ENCODE data around the gene GARNL3.

The GARNL3 gene

DNA sequence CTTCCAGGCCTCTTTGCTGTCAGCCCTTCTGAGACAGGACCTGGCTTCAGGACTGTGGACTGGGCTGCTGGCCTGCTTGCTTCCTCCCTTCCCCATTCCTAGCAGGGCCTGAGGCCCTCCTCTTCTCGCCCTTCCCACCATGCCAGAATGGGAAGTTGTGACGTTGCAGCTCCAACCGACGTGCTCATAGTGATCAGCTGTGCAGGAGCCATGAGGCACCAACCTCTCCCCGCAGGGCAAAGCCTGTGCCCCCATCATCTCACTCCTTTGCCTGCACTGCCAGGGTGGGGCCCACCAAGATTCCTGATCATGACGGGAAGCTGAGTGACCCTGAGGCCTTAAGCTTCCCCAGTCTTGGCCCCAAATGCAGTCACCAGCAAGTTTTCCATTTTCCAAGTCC is 45.1 kb upstream of the GARNL3 start:
- no peak for DNase-seq (ENCODE audit: low read depth)
- no peak overlapping the region for H3K4me3 ChIP-seq (ENCODE audit: low read depth, low read length)
- TF ChIP-seq, protein P1, sequence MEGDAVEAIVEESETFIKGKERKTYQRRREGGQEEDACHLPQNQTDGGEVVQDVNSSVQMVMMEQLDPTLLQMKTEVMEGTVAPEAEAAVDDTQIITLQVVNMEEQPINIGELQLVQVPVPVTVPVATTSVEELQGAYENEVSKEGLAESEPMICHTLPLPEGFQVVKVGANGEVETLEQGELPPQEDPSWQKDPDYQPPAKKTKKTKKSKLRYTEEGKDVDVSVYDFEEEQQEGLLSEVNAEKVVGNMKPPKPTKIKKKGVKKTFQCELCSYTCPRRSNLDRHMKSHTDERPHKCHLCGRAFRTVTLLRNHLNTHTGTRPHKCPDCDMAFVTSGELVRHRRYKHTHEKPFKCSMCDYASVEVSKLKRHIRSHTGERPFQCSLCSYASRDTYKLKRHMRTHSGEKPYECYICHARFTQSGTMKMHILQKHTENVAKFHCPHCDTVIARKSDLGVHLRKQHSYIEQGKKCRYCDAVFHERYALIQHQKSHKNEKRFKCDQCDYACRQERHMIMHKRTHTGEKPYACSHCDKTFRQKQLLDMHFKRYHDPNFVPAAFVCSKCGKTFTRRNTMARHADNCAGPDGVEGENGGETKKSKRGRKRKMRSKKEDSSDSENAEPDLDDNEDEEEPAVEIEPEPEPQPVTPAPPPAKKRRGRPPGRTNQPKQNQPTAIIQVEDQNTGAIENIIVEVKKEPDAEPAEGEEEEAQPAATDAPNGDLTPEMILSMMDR (IDR thresholded peaks at IDR 0.05; ENCODE audit: control insufficient read depth, extremely low read depth, insufficient read depth): no peak

DNA sequence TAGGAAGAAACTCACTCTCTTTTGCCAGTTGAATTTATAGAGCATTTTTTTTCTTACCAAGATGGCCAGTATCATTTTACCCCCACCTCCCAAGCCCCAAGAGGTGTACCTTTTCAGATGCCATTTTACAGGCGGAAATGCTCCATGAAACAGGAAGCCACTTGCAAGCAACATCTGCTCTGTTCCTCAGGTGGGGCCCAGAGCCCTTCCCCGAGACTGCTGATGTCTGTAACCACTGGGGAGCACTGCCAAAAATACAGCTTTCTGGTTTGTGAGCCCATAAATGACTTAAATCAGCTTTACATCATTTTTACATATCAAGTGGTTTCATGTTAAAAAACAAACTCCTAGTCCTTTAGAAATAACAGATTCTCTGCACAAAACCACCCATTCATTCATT is 42.9 kb upstream of the GARNL3 start:
- TF ChIP-seq, protein P1 (IDR thresholded peaks at IDR 0.05; ENCODE audit: control insufficient read depth, extremely low read depth, insufficient read depth): no peak
- no peak for DNase-seq (ENCODE audit: low read depth)
- H3K4me3 ChIP-seq (ENCODE audit: low read depth, low read length): no peak overlapping the region

DNA sequence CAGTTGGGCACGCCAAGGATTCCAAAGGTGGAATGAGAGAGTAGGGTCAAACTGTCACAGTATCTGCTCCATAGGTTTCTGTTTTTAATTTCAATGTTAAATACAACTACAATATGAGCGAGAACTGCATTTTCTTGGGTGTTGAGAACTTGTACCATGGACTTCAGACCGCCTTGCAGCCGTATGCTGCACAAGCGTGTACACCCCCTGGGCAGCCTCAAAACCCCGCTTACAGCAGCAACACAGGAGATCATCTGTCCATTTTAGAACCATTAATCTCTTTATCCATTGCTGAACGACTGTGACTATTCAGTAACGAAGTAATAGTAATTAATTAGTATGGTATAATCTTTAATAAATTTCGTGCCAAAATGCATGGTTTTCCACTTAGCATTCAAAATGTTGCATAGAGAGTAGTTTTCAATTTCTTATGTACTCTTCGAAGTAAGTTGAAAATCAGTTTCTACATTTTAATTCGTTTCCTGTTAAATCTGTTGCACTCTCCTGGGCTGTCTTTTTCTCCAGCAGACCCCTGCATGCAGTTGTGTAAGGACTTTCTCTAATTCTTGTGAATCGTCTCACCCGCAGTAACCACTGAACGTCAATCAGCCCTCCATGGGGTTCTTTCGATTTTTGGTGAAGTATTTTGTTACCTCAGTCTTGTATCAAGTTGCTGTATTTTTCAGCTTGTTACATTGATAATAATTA is 42.0 kb upstream of the GARNL3 start:
- no peak for DNase-seq (ENCODE audit: low read depth)

DNA sequence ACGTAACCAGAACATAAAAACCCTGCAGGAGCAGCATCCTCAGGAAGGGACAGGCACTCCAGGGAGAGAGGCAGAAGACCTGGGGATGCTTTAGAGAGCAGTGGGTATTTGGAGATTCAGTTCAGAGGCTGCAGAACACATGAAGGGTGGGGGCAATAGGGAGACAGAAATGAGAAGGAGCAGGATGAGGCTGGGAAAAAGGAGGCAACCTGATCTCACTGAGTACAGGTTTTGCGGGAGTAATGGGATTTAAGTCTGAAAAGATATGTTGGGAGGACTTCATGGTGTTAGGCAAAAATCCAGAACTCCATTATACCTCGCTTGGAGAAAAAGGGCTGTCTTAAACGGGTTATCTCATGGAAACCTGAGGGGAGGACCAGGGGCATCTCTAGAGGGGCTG is 41.3 kb upstream of the GARNL3 start:
- no peak overlapping the region for H3K4me3 ChIP-seq (ENCODE audit: low read depth, low read length)
- no peak for DNase-seq (ENCODE audit: low read depth)
- TF ChIP-seq, protein P1 (IDR thresholded peaks at IDR 0.05; ENCODE audit: control insufficient read depth, extremely low read depth, insufficient read depth): no peak

More for the DNA sequence above, 42.0 kb upstream of the GARNL3 start:
- TF ChIP-seq, protein P1 (IDR thresholded peaks at IDR 0.05; ENCODE audit: control insufficient read depth, extremely low read depth, insufficient read depth): no peak
- no peak overlapping the region for H3K4me3 ChIP-seq (ENCODE audit: low read depth, low read length)

DNA sequence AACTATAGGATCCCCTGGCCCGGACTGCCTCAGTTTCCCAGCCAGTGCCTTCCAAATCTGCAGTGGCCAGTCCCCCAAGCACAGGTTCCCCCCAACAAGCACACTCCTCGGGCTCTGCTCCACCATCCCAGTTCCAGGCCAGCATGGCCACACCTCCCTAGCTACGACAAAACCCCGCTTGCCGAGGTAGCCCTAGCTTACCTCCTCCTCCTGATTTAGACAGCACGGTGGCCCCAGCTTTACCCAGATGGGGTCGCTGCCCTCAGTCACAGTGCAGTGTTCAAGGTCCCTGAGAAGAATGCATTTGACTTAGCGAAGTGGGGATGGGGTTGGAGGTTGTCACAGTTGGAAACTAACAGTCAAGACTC is 40.8 kb upstream of the GARNL3 start:
- TF ChIP-seq, protein P1 (IDR thresholded peaks at IDR 0.05; ENCODE audit: control insufficient read depth, extremely low read depth, insufficient read depth): no peak
- no peak for DNase-seq (ENCODE audit: low read depth)
- peak overlapping the region; percentile 57 for H3K4me3 ChIP-seq (ENCODE audit: low read depth, low read length)

DNA sequence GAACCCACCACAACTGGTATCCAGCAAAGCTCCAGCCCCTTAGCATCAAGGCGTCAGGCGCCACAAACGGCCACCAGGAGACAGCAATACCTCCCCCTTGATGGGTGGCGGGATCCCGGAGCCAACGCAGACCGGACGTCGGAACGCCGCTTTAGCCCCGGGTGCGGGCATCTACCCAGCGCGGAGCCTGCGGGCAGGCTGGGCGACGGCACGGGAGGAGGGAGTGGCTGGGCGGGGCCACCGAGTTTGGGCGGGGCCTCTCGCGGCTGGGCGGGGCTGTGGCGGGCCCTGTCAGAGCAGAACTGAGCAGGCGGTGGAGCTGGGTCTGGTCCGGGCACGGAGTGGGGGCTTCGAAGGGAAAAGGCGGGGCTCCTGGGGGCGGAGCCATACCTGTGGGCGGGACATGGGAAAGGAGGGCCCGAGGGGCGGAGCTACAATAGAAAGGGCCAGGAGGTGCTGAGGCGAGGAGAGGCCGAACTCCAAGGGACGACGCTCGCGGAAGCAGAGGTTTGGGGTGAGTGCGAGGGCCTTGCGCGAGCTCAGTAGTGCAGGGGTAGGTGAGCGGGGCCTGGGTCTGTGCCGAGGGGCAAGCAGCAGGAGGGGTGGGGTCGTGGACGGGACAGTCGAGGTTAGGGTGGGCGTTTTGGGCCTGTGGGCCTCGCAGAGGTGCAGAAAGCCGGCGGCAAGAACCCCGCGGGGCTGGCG is 40.2 kb upstream of the GARNL3 start:
- DNase-seq (ENCODE audit: low read depth): peak; percentile 60
- TF ChIP-seq, protein P1 (IDR thresholded peaks at IDR 0.05; ENCODE audit: control insufficient read depth, extremely low read depth, insufficient read depth): no peak
- peak overlapping the region; percentile 57 for H3K4me3 ChIP-seq (ENCODE audit: low read depth, low read length)
